H1 (cell line): ENCODE measurements around the gene TLCD5. TPM values are rescaled to one million over a fixed set of nuclear protein-coding genes. Genes with fewer than 3 reads are reported as not detected.

Experiments used
- CTCF ChIA-PET: fragments of 300-600 bp; sonication (Branson Sonifier 250); formaldehyde crosslinking; loops from one replicate; lab custom pipeline; 2021; ENCODE audit not compliant: partially characterized antibody; lab: Charles Lee
- POLR2A ChIA-PET: fragments of 300-600 bp; sonication (Branson Sonifier 250); formaldehyde crosslinking; loops from one replicate; lab custom pipeline; 2021; ENCODE audit warnings: inconsistent platforms; ENCODE audit not compliant: partially characterized antibody; lab: Charles Lee
- DNase-seq, 2 experiments: peaks; one replicate each; pipeline versions ENCODE4 v3.0.0 to v3.0.0-alpha.2; 2010 to 2022; ENCODE audit warnings: low spot score in 2 of 2, low read depth in 1 of 2, mixed read lengths in 1 of 2
- FAIRE-seq: peaks from 2 replicates; lab custom pipeline; 2011; peaks lifted over from hg19 to GRCh38; lab: Jason Lieb, UNC
- H2AFZ ChIP-seq: 2 replicates; pipeline ENCODE4 v1.8.1; 2012; ENCODE audit warnings: low read length, inconsistent platforms
- H2AK5ac ChIP-seq: 2 replicates; pipeline ENCODE4 v1.6.1; 2013; ENCODE audit warnings: low read depth, low read length
- H2BK120ac ChIP-seq: replicated peaks from 2 replicates; pipeline ENCODE3; 2013; ENCODE audit warnings: low read depth, low read length, inconsistent platforms
- H2BK12ac ChIP-seq: 2 replicates; pipeline ENCODE4 v1.6.1; 2013; ENCODE audit warnings: low read depth, low read length
- H2BK15ac ChIP-seq: 2 replicates; pipeline ENCODE4 v1.6.1; 2013; ENCODE audit warnings: low read length
- H2BK20ac ChIP-seq: 2 replicates; pipeline ENCODE4 v1.6.1; 2013; ENCODE audit warnings: low read length
- H2BK5ac ChIP-seq: 2 replicates; pipeline ENCODE4 v1.6.1; 2013; ENCODE audit warnings: low read depth, low read length
- H3K14ac ChIP-seq: 2 replicates; pipeline ENCODE4 v1.6.1; 2013; ENCODE audit warnings: inconsistent platforms; ENCODE audit not compliant: insufficient read length
- H3K18ac ChIP-seq: 2 replicates; pipeline ENCODE4 v1.6.1; 2013; ENCODE audit warnings: low read length; ENCODE audit errors: extremely low read depth
- H3K23ac ChIP-seq: 2 replicates; pipeline ENCODE4 v1.6.1; 2013; ENCODE audit warnings: inconsistent platforms; ENCODE audit not compliant: insufficient read length
- H3K23me2 ChIP-seq: 2 replicates; pipeline ENCODE4 v1.6.1; 2013; ENCODE audit warnings: low read depth, low read length
- H3K27ac ChIP-seq: 2 replicates; pipeline ENCODE4 v1.6.1; 2011; ENCODE audit warnings: low read depth, low read length, inconsistent platforms
- H3K27me3 ChIP-seq, 4 experiments: replicated peaks in 1 of 4; 1 replicate in 1 of 4; 2 replicates in 3 of 4; pipeline versions ENCODE4 v1.6.1 to v1.8.1; 2011 to 2013; ENCODE audit warnings: low read length in 3 of 4, mild to moderate bottlenecking in 3 of 4, inconsistent platforms in 2 of 4, mixed read lengths in 2 of 4, moderate library complexity in 1 of 4; ENCODE audit not compliant: control insufficient read depth in 3 of 4, insufficient read depth in 3 of 4; ENCODE audit errors: extremely low read depth in 1 of 4
- H3K36me3 ChIP-seq, 4 experiments: 2 replicates each; pipeline versions ENCODE4 v1.6.1 to v1.8.1; 2011 to 2013; ENCODE audit warnings: mild to moderate bottlenecking in 4 of 4, low read length in 3 of 4, moderate library complexity in 2 of 4, control low read depth in 1 of 4, inconsistent platforms in 1 of 4; ENCODE audit not compliant: insufficient read depth in 4 of 4, control insufficient read depth in 2 of 4
- H3K4ac ChIP-seq: replicated peaks from 2 replicates; pipeline ENCODE3; 2013; ENCODE audit warnings: low read length, low read depth, mixed read lengths, inconsistent platforms; ENCODE audit not compliant: insufficient read length
- H3K4me1 ChIP-seq, 4 experiments: replicated peaks in 1 of 4; 1 replicate in 1 of 4; 2 replicates in 3 of 4; pipeline versions ENCODE4 v1.6.1 to v1.8.1; 2011 to 2013; ENCODE audit warnings: low read length in 3 of 4, inconsistent platforms in 2 of 4, mixed read lengths in 1 of 4; ENCODE audit not compliant: insufficient read depth in 4 of 4, control insufficient read depth in 3 of 4
- H3K4me2 ChIP-seq, 2 experiments: 2 replicates each; pipeline versions ENCODE4 v1.6.1 to v1.8.1; 2011 to 2013; ENCODE audit warnings: low read depth in 2 of 2, low read length in 2 of 2, control low read depth in 1 of 2, inconsistent platforms in 1 of 2, mild to moderate bottlenecking in 1 of 2; ENCODE audit not compliant: insufficient read depth in 1 of 2
- H3K4me3 ChIP-seq, 4 experiments: fragments of 200-600, 300-600 bp in 1 of 4; sonication (generic), shearing (Covaris generic), sonication (Bioruptor Twin) in 1 of 4; 2 replicates each; pipeline versions ENCODE4 v1.5.1 to v1.8.1; 2011 to 2016; ENCODE audit warnings: low read length in 4 of 4, low read depth in 3 of 4, control low read depth in 2 of 4, inconsistent platforms in 2 of 4, mild to moderate bottlenecking in 2 of 4, mixed read lengths in 1 of 4, moderate library complexity in 1 of 4; ENCODE audit not compliant: insufficient read depth in 2 of 4; ENCODE audit errors: extremely low read depth in 1 of 4
- H3K56ac ChIP-seq: replicated peaks from 2 replicates; pipeline ENCODE3; 2013; ENCODE audit warnings: low read depth, mild to moderate bottlenecking, mixed read lengths, low read length, inconsistent platforms; ENCODE audit not compliant: insufficient read length
- H3K79me1 ChIP-seq: 2 replicates; pipeline ENCODE4 v1.6.1; 2013; ENCODE audit warnings: low read depth, low read length, control low read depth
- H3K79me2 ChIP-seq, 2 experiments: 2 replicates each; pipeline versions ENCODE4 v1.6.1 to v1.8.1; 2012 to 2013; ENCODE audit warnings: low read length in 2 of 2, mild to moderate bottlenecking in 2 of 2, inconsistent platforms in 1 of 2; ENCODE audit not compliant: insufficient read depth in 2 of 2, control insufficient read depth in 1 of 2
- H3K9ac ChIP-seq, 4 experiments: replicated peaks in 1 of 4; 1 replicate in 1 of 4; 2 replicates in 3 of 4; pipeline versions ENCODE4 v1.6.1 to v1.8.1; 2011 to 2013; ENCODE audit warnings: low read depth in 3 of 4, low read length in 3 of 4, control low read depth in 2 of 4, mild to moderate bottlenecking in 2 of 4, moderate library complexity in 2 of 4, inconsistent platforms in 1 of 4; ENCODE audit errors: extremely low read depth in 1 of 4
- H3K9me3 ChIP-seq, 2 experiments: 2 replicates each; pipeline versions ENCODE4 v1.6.1 to v1.8.1; 2012 to 2013; ENCODE audit warnings: mild to moderate bottlenecking in 2 of 2, moderate library complexity in 2 of 2, control low read depth in 1 of 2, inconsistent platforms in 1 of 2, low read depth in 1 of 2, low read length in 1 of 2, mixed read lengths in 1 of 2; ENCODE audit not compliant: insufficient read depth in 2 of 2
- H4K20me1 ChIP-seq, 2 experiments: replicated peaks in 1 of 2; 2 replicates each; pipeline versions ENCODE3 to v1.8.1; 2011 to 2013; ENCODE audit warnings: inconsistent platforms in 2 of 2, low read length in 2 of 2, mild to moderate bottlenecking in 1 of 2; ENCODE audit not compliant: insufficient read depth in 2 of 2, control insufficient read depth in 1 of 2
- H4K5ac ChIP-seq: 2 replicates; pipeline ENCODE4 v1.6.1; 2013; ENCODE audit warnings: low read length, low read depth, mixed read lengths, inconsistent platforms; ENCODE audit not compliant: insufficient read length
- H4K8ac ChIP-seq: 2 replicates; pipeline ENCODE4 v1.8.0; 2013; ENCODE audit warnings: mild to moderate bottlenecking, moderate library complexity, low read length, inconsistent platforms; ENCODE audit not compliant: insufficient read depth; ENCODE audit errors: extremely low read depth
- H4K91ac ChIP-seq: replicated peaks from 2 replicates; pipeline ENCODE3; 2013; ENCODE audit warnings: low read length, mixed read lengths, inconsistent platforms; ENCODE audit not compliant: insufficient read length
- ATF2 ChIP-seq: IDR thresholded peaks from 2 replicates; pipeline ENCODE4 v1.6.1; 2012; ENCODE audit warnings: low read length, inconsistent platforms
- BACH1 ChIP-seq: IDR thresholded peaks from 2 replicates; pipeline ENCODE4 v1.6.1; 2012; ENCODE audit warnings: low read length, improper control_type of control experiment
- BCL11A ChIP-seq, 2 experiments: IDR thresholded peaks; one replicate each; pipeline ENCODE4 v1.6.1; 2011; ENCODE audit warnings: low read depth in 2 of 2, low read length in 2 of 2, mild to moderate bottlenecking in 2 of 2
- FOSL1 ChIP-seq: IDR thresholded peaks from 2 replicates; pipeline ENCODE4 v1.6.1; 2011; ENCODE audit warnings: mild to moderate bottlenecking, low read depth, low read length, moderate library complexity; ENCODE audit not compliant: insufficient read depth
- JUND ChIP-seq: IDR thresholded peaks from 2 replicates; pipeline ENCODE4 v1.6.1; 2011; ENCODE audit warnings: mild to moderate bottlenecking, improper control_type of control experiment, low read length
- NANOG ChIP-seq: IDR thresholded peaks from 2 replicates; pipeline ENCODE4 v1.6.1; 2011; ENCODE audit warnings: low read length, low read depth, mild to moderate bottlenecking, inconsistent platforms; ENCODE audit not compliant: insufficient read depth, poor library complexity, severe bottlenecking
- NRF1 ChIP-seq: IDR thresholded peaks from 2 replicates; pipeline ENCODE4 v1.6.1; 2011; ENCODE audit warnings: mild to moderate bottlenecking, low read depth, low read length, improper control_type of control experiment
- POLR2AphosphoS5 ChIP-seq: IDR thresholded peaks from 2 replicates; pipeline ENCODE4 v1.6.1; 2011; ENCODE audit warnings: low read depth, low read length
- RXRA ChIP-seq: IDR thresholded peaks from 2 replicates; pipeline ENCODE4 v1.6.1; 2011; ENCODE audit warnings: low read depth, mild to moderate bottlenecking, low read length, moderate library complexity; ENCODE audit not compliant: insufficient read depth
- SIN3A ChIP-seq, 2 experiments: IDR thresholded peaks in 1 of 2; conservative IDR thresholded peaks in 1 of 2; 2 replicates each; pipeline ENCODE4 v1.6.1; 2011 to 2012; ENCODE audit warnings: low read length in 2 of 2, improper control_type of control experiment in 1 of 2, low read depth in 1 of 2, mild to moderate bottlenecking in 1 of 2
- WGBS, 2 experiments: shearing (Covaris generic) in 1 of 2; methylation state at CpG; one replicate each; pipeline versions ENCODE4 v1.1.6 to v1.1.7; 2013 to 2015; ENCODE audit warnings: low lambda C conversion rate in 2 of 2, mixed read lengths in 2 of 2, inconsistent platforms in 1 of 2, low coverage in 1 of 2, missing lambda C conversion rate in 1 of 2; ENCODE audit not compliant: insufficient replicate concordance in 2 of 2, insufficient coverage in 1 of 2, insufficient read length in 1 of 2; ENCODE audit errors: extremely low coverage in 1 of 2, missing lambda C conversion rate in 1 of 2; 5-methylcytosine and 5-hydroxymethylcytosine counted together
- polyA plus RNA-seq, 7 experiments: library from polyadenylated mRNA; depleted of rRNA in 3 of 7; stranded (reverse) in 5 of 7; unstranded in 2 of 7; fragments of >200 nt in 5 of 7; fragments of 200-250 nt in 2 of 7; gene quantifications; 1 replicate in 5 of 7; 2 replicates in 1 of 7; 4 replicates in 1 of 7; pipeline versions ENCODE4 v1.2.1 to v1.2.3, GENCODE V29; 2011 to 2013; ENCODE audit warnings: missing spikeins in 2 of 7, mixed read lengths in 2 of 7
- total RNA-seq: library from RNA; stranded (reverse); fragmentation: NEBNext Ultra II Directional; extraction: Animal tissue kit (Norgen Biotek cat#: 25700); gene quantifications from 2 replicates; pipeline ENCODE4 v1.2.1, GENCODE V29; 2021
- TF ChIP-seq, protein P1 (sequence below): IDR thresholded peaks from 2 replicates; pipeline ENCODE4 v1.6.1; 2011; ENCODE audit warnings: low read length, improper control_type of control experiment

The TLCD5 gene
- total and polyA plus RNA-seq, 2 of the 8 experiments (the other 6 are each of a cell fraction or from before 2014, with no cell fraction given), result 9.5 to 10.1 TPM

GRCh38 chr11:120381401-120381800 is 56.3 kb downstream of the TLCD5 start:
- H3K23ac ChIP-seq, result no peak overlapping the region
- no peak overlapping the region for H3K4me2 ChIP-seq
- no peaks in the 10 kb centered on the region for H3K27me3 ChIP-seq
- peaks cover 0 to 2% (median 0%) of the 10 kb centered on the region in 4 experiments; a peak in 2 of 7 replicates for H3K4me1 ChIP-seq
- no peak overlapping the region for H3K18ac ChIP-seq
- no peak overlapping the region for H2AFZ ChIP-seq
- H3K36me3 ChIP-seq, result peaks cover 0 to 7% (median 0%) of the 10 kb centered on the region in 4 experiments; a peak in 2 of 8 replicates
- ChIA-PET CTCF (interaction anchor here (1.4 kb wide), 1 partner anchor 45 kb away, joined by 3 read pairs; the partner anchor contains the start of gene ARHGEF12), POLR2A (no interaction called here)
- WGBS, 2 experiments, result 89% methylated on average over 7 of the region's 7 CpGs; no CpG with 5 or more reads in 1 of the 2 experiments
- no peak overlapping the region for H2BK120ac ChIP-seq
- peaks cover 3% of the 10 kb centered on the region; the same call in 1 of the 2 replicates for H3K79me1 ChIP-seq
- no peak for DNase-seq
- no peak overlapping the region for H2AK5ac ChIP-seq
- H2BK20ac ChIP-seq, result no peak overlapping the region
- H2BK15ac ChIP-seq, result no peak overlapping the region
- H2BK12ac ChIP-seq, result no peak overlapping the region
- H4K8ac ChIP-seq, result no peak overlapping the region
- peaks cover 3 to 89% of the 10 kb centered on the region in 2 experiments; a peak in 3 of 4 replicates for H3K79me2 ChIP-seq
- H3K9me3 ChIP-seq, result peaks cover 15 to 20% of the 10 kb centered on the region in 2 experiments
- FAIRE-seq, result no peak
- no peak overlapping the region for H4K5ac ChIP-seq
- H3K23me2 ChIP-seq, result no peaks in the 10 kb centered on the region
- no peak overlapping the region for H3K4me3 ChIP-seq
- H3K9ac ChIP-seq, result no peak overlapping the region
- no peak overlapping the region for H2BK5ac ChIP-seq
- no peak overlapping the region for H3K4ac ChIP-seq
- H4K20me1 ChIP-seq, result peaks cover 0 to 2% of the 10 kb centered on the region in 2 experiments
- no peak overlapping the region for H4K91ac ChIP-seq
- H3K27ac ChIP-seq, result no peak overlapping the region
- H3K56ac ChIP-seq, result no peak overlapping the region
- no peak overlapping the region for H3K14ac ChIP-seq
- TF ChIP-seq, protein P1, sequence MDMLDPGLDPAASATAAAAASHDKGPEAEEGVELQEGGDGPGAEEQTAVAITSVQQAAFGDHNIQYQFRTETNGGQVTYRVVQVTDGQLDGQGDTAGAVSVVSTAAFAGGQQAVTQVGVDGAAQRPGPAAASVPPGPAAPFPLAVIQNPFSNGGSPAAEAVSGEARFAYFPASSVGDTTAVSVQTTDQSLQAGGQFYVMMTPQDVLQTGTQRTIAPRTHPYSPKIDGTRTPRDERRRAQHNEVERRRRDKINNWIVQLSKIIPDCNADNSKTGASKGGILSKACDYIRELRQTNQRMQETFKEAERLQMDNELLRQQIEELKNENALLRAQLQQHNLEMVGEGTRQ, result no peak
- TF ChIP-seq RXRA (no peak), JUND (no peak), POLR2AphosphoS5 (no peak), FOSL1 (no peak), NANOG (no peak), BACH1 (no peak), NRF1 (no peak), SIN3A (conservative IDR thresholded peaks at IDR 0.05 in 1 of 2, IDR thresholded peaks at IDR 0.05 in 1 of 2; ENCODE audit: low read depth in 1 of 2, low read length in 2 of 2) (no peak), BCL11A (IDR thresholded peaks at IDR 0.05; ENCODE audit: low read depth in 2 of 2, low read length in 2 of 2) (no peak), ATF2 (no peak)
